HTERT RPE-1 (cell line): Measurements from ENCODE around the gene CLK4.

ENCODE experiments used
- in situ Hi-C: fragments of 300-500 bp; cut with MboI; formaldehyde crosslinking; loops from 4 replicates; pipeline ENCODE4 v1.14.3; 2020; ENCODE audit warnings: low sequenced_read_pairs

CLK4 gene

DNA sequence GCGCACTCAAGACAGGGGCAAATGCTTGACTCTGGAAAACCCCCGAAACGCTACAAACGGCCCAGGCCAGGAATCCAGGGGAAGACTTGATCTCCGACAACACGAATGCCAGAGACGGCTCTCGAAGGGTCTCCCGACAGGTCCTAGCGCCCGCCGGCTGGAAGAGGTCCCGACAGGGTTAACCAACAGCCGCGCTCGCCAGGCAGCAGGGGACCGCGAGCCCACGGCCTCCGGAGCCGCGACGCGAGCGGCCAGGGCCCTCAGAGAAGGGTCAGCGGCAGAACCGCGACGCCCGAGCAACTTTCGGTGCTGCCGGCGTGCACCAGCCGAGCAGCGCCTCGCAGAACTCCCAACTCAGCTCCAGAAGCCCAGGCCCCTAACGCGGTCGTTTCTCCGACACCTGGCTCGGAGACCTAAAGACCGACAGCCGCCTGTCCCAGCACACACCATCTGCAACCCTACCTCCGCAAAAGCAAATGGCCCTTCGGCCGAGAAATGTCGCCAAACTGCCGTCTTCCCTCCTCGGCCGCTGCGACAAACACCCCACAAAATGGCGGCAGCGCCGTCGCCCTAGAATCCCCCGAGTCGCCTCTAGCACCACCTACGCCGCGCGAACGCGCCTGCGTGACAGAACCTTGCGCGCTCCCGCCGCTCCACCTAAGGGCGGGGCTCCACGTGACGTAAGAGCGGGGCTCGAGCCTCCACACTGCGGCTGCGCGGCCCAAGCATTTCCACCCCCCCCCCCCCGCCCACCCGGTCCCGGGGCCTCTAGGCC is at the start of gene CLK4:
CLK4 (minus strand) TSS at position 567 of the 775 bp plus-strand sequence. CDS start 3,634 bp downstream, outside the sequence.
- in situ Hi-C loops: no loop called here

DNA sequence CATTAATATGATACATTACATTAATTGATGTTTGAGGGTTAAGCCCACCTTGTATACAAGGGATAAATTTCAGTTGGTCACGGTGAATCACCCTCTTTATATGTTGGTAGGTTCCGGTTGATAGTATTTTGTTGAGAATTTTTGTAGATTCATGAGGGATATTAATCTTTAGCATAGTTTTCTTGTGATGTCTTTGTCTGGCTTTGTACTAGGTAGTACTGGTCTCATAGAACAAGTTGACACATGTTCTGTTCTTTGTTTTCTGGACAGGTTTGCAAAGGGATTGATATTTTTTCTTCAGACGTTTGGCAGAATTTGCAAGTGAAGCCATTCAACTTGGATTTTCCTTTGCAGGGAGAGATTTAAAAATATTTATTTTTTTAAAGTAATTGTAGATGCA is 49.1 kb upstream of the CLK4 start:
- in situ Hi-C loops: no loop called here

DNA sequence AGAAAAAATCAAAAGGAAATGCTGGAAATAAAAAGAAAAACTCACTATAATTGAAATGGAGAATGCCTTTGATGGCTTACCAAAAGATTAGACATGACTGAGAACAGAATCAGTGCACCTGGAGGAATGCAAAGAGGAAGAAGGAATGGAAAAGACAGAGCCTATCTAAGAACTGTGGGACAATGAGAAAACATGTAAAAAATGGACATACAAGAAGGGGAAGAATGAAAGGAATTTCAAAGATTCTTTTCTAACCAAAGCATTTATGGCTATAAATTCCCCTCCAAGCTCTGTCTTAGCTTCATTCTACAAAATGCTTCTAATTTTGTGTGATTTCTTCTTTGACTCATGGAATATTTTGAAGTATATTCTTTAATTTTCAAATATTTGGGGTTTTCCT is 47.5 kb upstream of the CLK4 start:
- in situ Hi-C loops: no loop called here

DNA sequence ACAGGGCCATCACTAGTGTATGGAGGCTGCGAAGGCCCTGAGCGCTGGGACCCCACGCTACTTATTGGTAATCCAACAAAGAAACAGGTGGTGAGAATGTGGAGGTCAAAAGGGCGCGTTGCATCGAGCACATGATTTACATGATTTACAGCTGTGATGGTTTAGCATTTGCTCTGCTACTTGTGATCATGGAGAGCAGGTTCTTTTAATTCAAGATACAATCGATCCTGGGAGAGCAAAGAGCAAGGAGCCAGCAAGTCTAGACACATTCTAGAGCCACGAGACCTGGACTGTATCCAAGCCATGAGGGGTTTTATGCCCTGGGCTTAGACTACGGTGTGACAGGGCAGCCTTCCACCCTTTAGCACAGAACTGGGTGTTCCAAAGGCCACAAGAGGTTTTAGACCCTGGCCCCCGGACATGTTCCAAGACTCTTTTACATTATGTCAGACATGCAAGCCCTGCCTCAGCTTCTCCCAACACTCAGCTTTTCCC is 47.0 kb upstream of the CLK4 start:
- in situ Hi-C loops: no loop called here

DNA sequence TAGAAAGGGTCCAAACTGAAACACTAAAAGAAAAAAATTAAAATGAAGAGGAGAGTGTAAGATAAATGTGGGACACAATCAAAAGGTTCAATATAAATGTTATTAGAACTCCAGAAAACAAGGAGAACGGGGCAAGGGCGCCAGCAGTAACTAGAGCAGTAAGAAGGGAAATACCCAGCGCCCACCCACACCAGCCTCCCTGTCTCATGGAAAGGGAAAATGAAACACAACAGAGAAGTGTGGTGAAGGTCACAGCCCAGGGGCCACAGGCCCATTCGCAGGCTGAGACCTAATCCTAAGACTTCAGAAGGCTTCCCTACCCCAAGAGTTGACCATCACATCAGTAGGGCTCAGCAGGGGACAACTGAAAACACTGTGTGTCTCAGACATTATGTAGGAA is 45.8 kb upstream of the CLK4 start:
- in situ Hi-C loops: no loop called here

DNA sequence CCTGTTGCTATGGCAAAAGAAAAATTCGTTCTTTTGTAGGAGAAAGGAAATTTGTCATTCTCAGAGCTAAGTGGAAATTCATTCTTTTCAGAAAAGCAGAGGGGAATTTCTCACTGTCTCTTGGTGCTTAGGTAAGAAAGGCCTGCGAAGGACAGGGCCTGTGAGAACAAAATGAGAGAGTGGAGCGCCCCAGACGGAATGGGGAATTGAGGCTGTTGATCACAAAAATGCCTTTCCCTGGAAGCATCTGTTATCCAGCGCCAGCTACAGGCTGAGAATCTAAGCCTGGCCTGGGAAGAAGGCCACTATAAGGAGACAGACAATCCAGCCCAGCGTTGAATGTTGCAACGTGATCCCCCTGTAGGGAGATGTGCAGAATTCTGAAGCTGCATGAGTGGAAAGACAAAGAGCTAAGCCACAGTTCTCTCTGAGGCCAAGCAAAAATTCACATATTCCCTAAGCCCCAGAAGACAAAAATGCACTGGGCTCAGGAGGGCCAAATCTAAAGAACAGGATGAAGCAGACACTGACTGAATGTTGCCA is 44.8 kb upstream of the CLK4 start:
- in situ Hi-C loops: no loop called here

DNA sequence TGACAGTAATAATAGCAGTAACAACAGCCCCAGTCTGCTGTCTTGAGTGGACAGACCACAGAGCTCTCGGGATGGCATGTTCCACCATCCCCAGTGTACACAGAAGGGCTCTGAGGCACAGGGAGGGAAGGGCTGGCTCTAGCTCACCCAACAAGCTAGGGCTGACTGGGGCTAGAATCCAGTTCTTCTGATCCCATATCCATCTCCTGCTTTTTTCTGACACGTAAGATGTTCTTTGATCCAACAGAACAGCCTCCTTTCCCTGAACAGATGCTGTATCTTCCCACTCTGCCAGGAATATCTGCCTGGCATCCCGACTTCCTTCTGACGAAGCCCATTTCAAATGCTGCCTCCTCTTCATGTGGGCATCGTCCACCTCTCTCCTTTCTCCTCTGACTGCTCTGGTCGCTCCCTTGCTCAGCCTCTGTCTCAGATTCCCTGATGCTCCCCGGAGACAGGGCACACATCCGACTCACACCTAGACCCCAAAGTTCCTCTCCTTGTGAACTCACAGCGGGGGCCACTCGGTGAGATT is 43.6 kb upstream of the CLK4 start:
- in situ Hi-C loops: no loop called here

DNA sequence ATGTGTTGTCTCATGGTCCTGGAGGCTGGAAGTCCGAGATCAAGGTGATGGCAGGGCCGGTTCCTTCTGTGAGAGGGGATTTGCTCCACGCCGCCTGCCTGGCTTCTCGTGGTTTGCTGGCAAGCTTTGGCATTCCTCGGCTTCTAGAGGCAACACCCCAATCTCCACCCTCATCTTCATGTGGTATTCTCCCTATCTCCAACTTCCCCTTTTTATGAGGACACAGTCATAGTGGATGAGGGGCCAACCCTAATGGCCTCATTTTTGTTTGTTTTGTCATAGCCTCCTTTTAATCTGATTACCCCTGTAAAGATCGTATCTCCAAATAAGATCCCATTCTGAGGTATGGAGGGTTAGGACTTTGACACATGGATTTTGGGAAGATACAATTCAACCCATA is 41.7 kb upstream of the CLK4 start:
- in situ Hi-C loops: no loop called here

DNA sequence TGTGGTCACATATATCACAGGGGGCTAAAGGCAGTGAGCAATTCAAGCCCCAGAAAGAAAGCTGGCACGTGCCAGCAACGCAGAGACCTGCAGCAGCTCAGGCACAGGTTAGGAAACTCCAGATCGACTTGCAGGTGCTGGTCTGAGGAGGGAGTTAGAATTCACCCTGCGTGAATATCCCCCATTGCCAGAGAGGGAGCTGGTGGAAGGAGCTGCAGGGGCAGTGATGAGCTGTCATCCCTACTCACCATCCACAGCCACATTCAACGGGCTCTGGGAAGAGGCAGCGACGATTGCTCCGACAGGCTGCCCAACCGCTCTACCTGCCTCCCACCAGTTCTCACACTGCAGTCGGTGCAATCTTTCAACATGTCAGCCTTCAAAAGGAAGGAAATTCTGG is 40.8 kb upstream of the CLK4 start:
- in situ Hi-C loops: no loop called here

DNA sequence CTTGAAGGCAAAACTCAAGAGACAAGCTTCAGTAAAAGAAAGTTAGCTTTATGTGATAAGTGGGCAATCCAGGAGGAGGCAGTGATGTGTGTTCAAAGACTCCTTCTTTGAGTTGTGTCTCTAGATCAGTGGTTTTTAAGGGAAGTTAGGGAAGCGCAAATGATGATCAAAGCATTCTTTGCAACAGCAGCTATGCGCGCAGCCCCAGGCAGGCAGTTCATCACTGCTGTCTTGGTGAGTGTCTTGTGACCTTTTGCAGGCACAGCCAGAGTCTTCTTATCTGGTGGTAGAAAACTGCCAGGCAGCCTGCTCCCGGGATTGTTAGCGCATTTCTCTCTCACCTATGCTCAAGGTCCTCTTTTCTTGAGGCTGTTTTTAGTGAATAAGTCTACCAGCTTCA is 40.3 kb upstream of the CLK4 start:
- in situ Hi-C loops: no loop called here

DNA sequence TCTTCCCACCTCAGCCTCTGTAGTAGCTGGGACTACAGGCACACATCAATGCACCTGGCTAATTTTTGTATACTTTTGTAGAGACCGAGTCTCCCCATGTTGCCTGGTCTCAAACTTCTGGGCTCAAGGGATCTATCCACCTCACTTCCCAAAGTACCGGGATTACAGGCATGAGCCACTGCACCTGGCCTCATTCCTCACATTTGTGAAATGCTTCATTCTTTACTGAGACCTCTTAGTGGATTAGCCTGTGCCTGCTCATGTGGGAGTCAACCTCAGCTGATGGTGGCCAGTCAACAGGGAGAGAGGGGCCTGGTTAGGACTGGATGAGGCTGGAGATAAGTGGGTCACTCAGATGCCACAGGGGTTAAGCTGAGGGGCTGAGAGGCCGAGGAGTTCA is 37.3 kb upstream of the CLK4 start:
- in situ Hi-C loops: no loop called here

DNA sequence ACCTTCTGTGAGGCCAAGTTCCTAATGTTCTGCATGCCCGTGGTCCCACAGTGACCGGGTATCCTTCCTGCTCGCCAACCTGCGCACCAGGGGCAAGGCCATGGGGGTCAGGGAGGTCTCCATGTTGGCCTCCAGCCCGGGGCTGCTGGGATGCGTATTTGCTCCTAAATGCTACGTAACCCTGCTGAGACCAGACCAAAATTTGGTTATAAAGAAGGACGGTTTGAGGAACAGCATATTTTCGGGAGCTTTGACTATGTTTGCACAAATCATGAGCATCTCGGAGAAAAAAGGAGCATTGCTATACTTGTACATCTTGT is 35.7 kb upstream of the CLK4 start:
- in situ Hi-C loops: no loop called here

DNA sequence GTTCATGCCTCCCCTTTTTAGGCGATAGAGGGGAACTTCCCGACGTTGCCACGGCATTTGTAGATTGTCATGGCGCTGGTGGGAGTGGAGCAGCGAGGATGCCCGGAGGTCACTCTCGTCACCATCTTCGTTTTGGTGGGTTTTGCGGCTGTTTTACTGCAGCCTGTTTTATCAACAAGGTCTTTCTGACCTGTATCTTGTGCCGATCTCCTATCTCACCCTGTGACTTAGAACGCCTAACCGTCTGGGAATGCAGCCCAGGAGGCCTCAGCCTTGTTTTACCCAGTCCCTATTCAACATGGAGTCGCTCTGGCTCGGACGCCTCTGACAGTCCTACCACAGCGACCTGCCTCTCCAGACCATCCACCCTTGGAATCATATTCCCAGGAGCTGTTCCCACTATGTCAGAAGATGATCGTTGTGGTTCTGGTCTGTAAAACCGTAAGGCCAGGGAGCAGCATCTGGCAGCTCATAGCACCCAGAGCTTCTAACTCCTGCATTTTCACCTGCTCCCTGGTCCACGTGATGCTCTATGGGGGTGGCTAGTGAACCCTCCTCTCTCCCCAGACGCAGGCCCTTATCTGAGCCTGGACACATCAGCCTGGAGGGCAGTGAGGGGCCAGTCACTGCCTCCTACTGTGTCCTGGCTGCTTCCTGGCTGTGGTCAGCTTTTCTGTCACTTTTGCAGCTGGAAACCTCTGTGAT is 35.1 kb upstream of the CLK4 start:
- in situ Hi-C loops: no loop called here

DNA sequence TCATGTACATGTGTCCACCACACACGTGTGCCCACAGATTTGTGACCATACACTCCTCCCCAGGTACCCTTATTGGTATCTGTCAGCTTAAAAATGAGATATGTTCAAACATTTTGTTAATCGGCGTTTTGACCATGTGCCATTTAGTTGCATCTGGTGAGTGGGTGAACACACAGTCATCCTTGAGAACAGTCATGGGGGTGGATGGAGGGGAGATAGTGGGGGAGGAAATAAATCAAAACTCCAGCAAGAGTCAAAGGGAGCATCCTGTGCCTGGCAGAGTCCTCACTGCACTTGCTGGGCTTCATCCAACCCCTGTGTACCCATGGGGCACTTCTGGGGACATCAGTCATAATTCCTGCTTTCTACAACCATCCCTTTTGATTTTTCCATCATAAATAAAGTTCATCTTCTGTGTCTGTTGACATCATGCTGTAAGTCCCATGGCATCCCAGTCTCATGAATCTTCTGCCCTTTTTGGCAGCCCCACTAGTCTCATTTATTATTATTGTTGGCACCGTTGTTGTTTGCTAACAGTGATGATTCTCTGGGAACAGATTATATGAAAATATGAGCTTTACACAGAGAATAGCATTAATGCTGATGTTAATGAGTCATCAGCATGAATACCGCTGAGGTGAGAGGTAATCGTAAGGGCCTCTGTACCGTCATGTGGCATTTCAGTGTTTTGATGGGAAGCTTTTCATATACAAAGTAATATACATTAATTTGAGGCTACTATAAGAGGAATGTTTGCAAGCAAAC is 24.4 kb upstream of the CLK4 start:
- in situ Hi-C loops: no loop called here

DNA sequence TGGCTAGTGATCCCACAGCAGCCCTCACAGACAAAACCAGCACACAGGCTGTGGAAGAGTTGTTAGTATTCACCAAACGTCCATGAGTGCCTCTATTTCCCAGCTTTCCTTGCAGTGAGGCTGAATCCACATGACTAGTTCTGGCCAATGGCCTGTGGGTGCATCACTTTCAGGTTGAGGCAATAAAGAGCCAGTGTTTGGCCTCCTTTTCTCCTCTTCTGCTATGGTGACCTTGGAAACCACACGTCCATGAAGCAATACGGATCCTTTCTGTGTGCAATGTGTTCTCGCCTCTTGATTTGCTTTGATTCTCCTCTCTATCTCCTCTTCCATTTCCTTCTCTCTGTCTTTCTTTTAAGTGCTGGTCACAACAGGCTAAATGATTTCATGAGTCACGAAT is 23.4 kb upstream of the CLK4 start:
- in situ Hi-C loops: no loop called here

DNA sequence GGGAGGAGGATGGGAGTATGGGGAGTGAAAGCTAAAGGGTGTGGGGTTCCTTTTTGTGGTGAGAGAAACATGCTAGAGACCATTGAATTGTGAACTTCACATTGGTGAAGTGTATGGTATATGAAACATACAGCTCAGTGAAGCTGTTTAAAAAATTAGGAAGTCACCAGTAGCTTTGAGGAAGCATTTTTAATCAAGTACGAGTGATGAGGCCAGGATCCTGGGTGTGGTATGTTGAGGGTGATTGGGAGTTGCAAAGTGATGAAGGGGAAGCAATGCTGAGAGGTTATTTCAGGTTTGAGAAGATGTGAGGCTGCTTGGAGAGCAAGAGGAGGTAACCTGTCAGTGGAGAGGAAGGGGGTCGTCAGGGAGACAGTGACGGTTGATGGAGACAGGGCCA is 22.7 kb upstream of the CLK4 start:
- in situ Hi-C loops: no loop called here

DNA sequence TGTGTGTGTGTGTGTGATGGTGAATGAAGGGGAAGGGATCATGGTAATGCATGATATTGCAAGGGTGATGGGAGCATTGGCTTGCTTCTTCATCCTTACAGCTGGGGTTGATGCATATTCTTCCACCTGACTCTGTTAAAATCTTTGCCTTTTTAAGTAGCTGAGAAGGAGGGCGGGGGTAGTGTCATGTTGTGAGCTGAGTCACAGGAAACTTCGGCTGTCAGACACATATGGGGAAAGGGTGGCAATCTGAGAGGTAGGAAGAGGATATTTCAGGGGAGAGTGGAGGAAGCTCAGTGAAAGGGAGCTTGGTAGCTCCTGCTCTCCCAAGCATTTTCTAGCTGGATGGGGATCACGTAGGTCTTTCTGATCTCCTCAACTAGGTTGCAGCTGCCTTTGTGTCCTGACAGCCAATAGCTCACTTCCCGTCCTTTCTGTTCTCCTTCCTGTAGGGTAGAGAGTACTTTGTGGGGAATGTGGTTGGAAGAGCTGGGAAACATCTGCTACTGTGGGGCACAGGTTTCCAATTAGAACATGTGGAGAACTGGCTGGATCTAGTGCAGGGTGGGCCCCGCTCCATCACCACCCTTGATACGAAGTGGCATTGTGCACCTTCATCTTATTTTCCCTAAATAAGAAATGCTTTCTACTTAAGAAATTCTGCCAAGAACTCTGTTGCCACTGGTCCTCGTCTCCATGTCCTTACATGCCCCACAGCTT is 18.1 kb upstream of the CLK4 start:
- in situ Hi-C loops: no loop called here

DNA sequence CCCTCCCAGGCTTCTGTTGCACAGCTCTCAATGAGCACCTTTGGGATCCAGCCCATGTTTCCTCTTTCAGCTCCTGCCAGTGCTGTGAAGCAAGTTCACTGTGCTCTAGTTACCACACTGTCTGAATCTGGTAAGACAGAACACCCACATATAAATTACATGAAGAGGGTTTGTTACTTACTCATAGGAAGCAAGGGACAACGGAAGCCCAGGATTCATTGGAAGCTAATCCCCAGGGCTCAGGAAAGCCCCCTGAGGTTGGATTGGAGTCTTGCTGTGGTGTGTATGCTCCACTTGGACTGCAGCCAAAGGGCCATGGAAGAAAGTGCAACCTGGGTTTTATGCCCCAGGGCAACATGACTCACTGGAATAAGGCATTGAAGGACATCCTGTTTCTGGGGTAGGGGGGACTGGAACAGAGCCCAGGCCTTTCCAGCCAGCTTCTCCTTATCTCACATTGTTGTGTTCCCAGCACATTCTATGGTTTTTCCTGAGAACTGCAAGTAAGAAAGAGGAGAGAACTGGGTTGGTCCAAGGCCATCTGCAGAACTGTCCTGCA is 15.6 kb upstream of the CLK4 start:
- in situ Hi-C loops: no loop called here

DNA sequence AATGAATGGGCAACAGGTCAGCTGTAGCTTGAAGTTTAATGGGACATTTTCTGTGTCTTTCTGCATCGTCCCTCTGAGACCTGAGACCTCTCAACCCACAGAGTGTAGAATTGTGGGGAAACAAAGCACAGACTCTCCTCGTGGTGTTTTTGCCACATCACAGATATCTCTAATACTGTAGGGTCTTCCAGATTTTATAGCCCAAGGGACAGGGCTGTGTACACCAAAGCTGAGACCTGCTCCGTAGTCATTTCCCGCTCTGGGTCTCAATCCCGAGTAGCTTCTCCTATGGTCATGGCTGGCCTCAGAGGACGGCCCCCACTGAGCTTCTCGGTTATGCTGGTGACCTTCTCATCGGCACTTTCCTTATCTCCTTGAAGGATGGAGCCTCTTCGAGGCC is 14.9 kb upstream of the CLK4 start:
- in situ Hi-C loops: no loop called here

DNA sequence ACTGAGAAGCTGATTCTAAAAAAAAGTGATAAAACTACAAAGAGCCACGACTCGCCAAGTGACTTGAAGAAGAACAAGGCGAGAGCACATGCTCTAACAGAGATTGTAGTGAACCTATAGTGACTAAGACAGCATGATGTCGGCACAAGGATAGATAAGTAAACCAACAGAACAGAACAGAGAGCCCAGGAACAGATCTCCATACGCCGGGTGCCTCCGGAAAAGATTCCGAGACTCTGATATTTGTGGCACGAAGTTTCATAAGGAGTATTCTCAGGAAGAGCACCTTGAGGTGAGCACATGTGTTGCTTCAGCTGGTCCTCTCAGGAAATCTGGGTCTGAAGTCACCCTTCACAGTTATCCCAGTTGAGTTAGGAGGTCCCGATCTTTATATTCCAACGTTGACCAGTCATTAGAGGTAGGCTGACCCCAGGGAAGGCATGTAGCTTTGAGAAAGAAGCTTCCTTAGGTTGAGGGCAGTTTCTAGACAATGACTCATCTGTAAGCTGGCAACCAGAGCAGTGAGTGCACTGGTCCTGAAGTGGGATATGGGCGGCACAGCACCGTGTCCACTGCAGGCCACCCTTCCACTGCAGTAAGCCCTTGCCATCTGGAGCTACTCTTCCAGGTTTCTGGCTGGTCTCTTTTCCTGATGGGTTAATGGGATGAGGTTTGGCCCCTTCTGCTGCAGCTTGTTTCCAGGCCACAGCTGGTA is 13.6 kb upstream of the CLK4 start:
- in situ Hi-C loops: no loop called here
